Mammary epithelial cell (primary cell): ENCODE measurements around the gene BCAP31.

Source experiments
- CTCF ChIP-seq, 2 donors: IDR thresholded peaks in 1 of 2; conservative IDR thresholded peaks in 1 of 2; 2 replicates each; pipeline ENCODE4 v1.5.1; 2011 to 2012; ENCODE audit warnings: inconsistent platforms in 2 of 2, low read length in 2 of 2, mild to moderate bottlenecking in 2 of 2, control low read depth in 1 of 2, low read depth in 1 of 2; ENCODE audit not compliant: insufficient read depth in 1 of 2; ENCODE audit errors: extremely low read depth in 1 of 2
- EZH2 ChIP-seq: IDR thresholded peaks from 2 replicates; pipeline ENCODE4 v1.6.1; 2012; ENCODE audit warnings: low read length, inconsistent platforms, borderline replicate concordance

GRCh38 chrX:153731117-153731844 is 7.1 kb upstream of the BCAP31 start:
- TF ChIP-seq CTCF (conservative IDR thresholded peaks at IDR 0.05 in 1 of 2, IDR thresholded peaks at IDR 0.05 in 1 of 2; ENCODE audit: extremely low read depth in 1 of 2, insufficient read depth in 1 of 2, low read depth in 1 of 2, low read length in 2 of 2): no peak
- TF ChIP-seq EZH2: no peak
